Measurements from ENCODE around the gene MACROD2.

Gene MACROD2

DNA sequence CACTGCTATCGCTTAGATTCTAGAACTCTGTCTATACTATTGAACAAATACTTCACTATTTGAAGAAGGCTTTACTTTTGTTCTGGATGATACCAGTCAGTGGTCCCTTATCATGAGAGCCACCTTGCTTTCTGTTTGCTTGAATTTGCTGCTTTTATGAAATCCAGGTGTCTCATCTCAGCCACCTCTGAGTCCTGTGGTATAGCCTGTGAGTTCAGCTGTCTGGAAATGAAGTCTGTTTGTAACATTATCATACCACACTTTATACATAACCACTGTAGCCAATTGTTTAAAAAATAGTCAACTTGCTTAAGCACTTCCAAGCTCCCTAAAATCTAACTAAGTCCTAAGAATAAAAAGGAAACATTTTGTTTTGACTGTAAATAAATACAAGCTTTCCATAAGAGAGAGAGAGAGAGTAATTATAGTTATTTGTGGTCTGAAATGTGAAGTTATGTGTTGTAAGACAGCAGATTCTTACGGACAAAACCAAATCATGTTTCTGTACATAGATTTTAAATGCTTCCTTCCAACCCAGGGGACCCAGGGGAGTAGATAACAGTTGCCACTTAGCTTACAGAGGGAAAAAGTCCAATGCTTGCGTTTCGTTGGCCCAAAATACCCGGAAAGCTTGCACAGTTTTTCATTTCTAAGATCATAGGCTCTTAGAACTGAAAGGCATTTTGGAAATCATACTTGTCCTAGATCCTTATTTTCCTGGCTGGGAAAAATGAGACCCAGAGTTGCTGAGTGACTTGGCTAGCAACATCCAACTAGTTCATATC is 1449.9 kb downstream of the MACROD2 start:
- TF ChIP-seq, protein P1, sequence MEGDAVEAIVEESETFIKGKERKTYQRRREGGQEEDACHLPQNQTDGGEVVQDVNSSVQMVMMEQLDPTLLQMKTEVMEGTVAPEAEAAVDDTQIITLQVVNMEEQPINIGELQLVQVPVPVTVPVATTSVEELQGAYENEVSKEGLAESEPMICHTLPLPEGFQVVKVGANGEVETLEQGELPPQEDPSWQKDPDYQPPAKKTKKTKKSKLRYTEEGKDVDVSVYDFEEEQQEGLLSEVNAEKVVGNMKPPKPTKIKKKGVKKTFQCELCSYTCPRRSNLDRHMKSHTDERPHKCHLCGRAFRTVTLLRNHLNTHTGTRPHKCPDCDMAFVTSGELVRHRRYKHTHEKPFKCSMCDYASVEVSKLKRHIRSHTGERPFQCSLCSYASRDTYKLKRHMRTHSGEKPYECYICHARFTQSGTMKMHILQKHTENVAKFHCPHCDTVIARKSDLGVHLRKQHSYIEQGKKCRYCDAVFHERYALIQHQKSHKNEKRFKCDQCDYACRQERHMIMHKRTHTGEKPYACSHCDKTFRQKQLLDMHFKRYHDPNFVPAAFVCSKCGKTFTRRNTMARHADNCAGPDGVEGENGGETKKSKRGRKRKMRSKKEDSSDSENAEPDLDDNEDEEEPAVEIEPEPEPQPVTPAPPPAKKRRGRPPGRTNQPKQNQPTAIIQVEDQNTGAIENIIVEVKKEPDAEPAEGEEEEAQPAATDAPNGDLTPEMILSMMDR (IDR thresholded peaks at IDR 0.05; ENCODE audit: insufficient read depth, low read length, poor library complexity, severe bottlenecking) = no peak
- no peak overlapping the region for H3K4me3 ChIP-seq (replicated peaks; ENCODE audit: low read depth, low read length)
- no peak for DNase-seq (ENCODE audit: extremely low read depth, insufficient read length)
- no peaks in the 10 kb centered on the region for H3K27me3 ChIP-seq (replicated peaks; ENCODE audit: control insufficient read depth, insufficient read depth, low read length)
- H3K36me3 ChIP-seq (ENCODE audit: control insufficient read depth, insufficient read depth, low read length) = no peaks in the 10 kb centered on the region

DNA sequence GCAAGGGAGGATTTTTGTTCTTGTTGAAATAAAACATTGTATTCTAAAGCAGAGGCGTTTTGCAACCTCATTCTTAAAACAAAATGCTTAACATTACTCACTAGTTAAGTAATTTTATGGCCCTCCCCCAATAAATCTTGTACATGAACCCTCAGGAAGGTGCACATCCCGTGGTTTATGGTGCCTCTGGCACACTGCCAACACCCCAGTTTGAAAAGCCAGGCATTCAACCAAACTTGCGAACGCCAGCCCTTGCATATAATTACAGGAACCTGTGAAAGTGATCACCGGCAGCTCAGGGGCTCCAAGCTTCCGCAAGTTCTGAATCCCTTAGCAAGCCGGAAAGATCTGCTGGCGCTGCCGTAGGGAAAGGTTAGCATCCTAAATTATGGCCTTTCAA is 1451.1 kb downstream of the MACROD2 start:
- no peak overlapping the region for H3K4me3 ChIP-seq (replicated peaks; ENCODE audit: low read depth, low read length)
- no peaks in the 10 kb centered on the region for H3K27me3 ChIP-seq (replicated peaks; ENCODE audit: control insufficient read depth, insufficient read depth, low read length)
- DNase-seq (ENCODE audit: extremely low read depth, insufficient read length) = no peak
- TF ChIP-seq, protein P1 (IDR thresholded peaks at IDR 0.05; ENCODE audit: insufficient read depth, low read length, poor library complexity, severe bottlenecking) = no peak
- no peaks in the 10 kb centered on the region for H3K36me3 ChIP-seq (ENCODE audit: control insufficient read depth, insufficient read depth, low read length)

DNA sequence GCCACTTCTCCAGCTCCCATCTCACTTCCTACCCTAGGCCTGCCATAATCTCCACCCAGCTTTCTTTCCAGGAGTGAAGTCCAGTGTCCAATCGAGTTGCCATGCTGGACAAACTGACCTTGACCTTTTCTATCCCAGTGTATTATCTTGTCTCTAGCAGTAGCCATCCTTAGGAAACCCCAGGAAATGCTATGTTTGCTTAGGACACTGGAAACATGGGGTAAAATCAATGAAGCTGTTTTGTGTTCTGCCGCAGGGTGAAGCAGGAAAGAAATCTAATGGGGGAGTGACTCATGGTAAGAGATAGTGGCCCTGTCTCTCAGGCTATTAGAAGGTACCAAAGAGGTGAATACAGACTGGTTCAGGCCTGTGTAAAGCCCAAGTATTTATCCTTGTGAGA is 1452.2 kb downstream of the MACROD2 start:
- H3K4me3 ChIP-seq (replicated peaks; ENCODE audit: low read depth, low read length) = no peak overlapping the region
- TF ChIP-seq, protein P1 (IDR thresholded peaks at IDR 0.05; ENCODE audit: insufficient read depth, low read length, poor library complexity, severe bottlenecking) = no peak
- H3K36me3 ChIP-seq (ENCODE audit: control insufficient read depth, insufficient read depth, low read length) = no peaks in the 10 kb centered on the region
- no peak for DNase-seq (ENCODE audit: extremely low read depth, insufficient read length)
- no peaks in the 10 kb centered on the region for H3K27me3 ChIP-seq (replicated peaks; ENCODE audit: control insufficient read depth, insufficient read depth, low read length)

DNA sequence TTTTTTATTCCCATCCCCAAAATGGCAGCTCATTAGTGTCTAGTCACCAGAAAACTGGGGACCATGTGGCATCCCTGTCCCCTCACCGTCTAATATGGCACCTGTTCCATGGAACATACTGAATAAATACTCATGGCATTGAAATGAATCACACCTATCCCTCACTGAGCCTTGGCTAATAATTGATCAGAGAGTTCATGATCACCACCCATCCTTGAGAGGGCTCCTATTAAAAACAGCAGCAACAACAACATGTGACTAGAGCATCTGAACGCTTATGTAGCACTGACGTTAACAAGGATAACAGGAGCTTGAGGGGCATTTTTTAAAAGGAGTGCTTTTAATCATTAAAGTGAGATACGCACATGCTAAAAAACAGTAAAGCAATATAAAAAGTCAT is 1453.7 kb downstream of the MACROD2 start:
- no peaks in the 10 kb centered on the region for H3K27me3 ChIP-seq (replicated peaks; ENCODE audit: control insufficient read depth, insufficient read depth, low read length)
- DNase-seq (ENCODE audit: extremely low read depth, insufficient read length) = no peak
- TF ChIP-seq, protein P1 (IDR thresholded peaks at IDR 0.05; ENCODE audit: insufficient read depth, low read length, poor library complexity, severe bottlenecking) = no peak
- H3K4me3 ChIP-seq (replicated peaks; ENCODE audit: low read depth, low read length) = no peak overlapping the region
- no peaks in the 10 kb centered on the region for H3K36me3 ChIP-seq (ENCODE audit: control insufficient read depth, insufficient read depth, low read length)

DNA sequence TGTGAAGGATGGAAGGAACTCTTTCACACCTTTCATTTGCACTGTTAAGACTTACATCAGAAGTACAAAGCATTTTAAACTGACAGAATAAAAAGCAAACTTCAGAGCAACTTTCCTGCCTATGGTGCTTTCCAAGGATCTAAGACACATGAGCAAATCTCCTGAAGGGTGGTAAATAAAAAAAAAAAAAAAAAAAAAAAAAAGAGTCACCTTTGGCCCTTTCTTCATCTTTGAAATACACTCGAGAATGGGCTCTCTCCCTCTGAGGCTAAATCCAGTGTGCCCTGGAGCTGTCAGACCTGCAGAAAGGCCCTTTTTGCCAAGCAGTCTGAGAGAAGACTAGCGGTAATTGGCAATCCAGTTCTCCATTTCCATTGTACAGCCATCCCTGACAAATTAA is 1455.9 kb downstream of the MACROD2 start:
- Histone ChIP-seq H3K27me3 (replicated peaks; ENCODE audit: control insufficient read depth, insufficient read depth, low read length) (no peaks in the 10 kb centered on the region), H3K4me3 (replicated peaks; ENCODE audit: low read depth, low read length) (no peak overlapping the region), H3K36me3 (ENCODE audit: control insufficient read depth, insufficient read depth, low read length) (no peaks in the 10 kb centered on the region)
- TF ChIP-seq, protein P1 (IDR thresholded peaks at IDR 0.05; ENCODE audit: insufficient read depth, low read length, poor library complexity, severe bottlenecking) = no peak
- no peak for DNase-seq (ENCODE audit: extremely low read depth, insufficient read length)

Data from GM06990 (cell line).